Midbrain (tissue), 1 donor: Measurements from ENCODE around the gene EIF3F.

Source experiments
- DNase-seq: peaks from one replicate; lab custom pipeline; 2025; lab: John Stamatoyannopoulos, UW

EIF3F gene

DNA sequence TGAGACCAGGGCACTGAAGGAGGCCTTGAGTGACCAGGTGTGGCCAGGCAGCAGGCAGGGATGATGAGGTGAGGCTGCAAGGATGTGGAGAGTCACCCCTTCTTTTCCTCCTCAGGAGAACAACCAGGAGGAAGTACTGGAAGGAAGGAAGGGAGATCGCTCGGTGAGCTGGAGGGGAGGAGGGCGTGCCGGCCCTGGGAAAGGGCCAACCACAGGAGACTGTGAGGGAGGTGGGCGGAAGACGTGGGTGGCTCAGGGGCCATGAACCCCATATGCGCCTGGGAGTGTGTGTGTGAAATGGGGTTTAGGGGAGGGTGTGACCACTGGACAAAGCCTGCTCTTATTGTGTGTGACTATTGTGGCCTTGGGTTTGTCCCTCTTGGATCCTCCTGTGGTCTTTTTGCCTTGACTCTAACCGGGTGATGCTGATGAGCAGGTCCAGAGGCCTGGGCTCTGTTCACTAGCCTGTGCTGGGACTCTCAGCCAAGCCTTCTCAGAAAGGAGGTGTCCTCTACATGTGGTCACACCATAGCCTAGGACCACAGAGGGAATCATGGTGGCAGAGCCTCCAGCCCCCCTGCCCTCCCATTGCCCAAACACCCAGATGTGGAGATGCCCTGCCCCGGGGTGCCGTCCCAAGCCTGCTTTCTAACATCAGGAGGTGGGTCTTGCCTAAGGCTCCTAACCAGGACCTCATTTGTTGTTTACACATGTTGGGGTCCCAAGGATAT, 52.6 kb downstream of the EIF3F start:
- DNase-seq = no peak

DNA sequence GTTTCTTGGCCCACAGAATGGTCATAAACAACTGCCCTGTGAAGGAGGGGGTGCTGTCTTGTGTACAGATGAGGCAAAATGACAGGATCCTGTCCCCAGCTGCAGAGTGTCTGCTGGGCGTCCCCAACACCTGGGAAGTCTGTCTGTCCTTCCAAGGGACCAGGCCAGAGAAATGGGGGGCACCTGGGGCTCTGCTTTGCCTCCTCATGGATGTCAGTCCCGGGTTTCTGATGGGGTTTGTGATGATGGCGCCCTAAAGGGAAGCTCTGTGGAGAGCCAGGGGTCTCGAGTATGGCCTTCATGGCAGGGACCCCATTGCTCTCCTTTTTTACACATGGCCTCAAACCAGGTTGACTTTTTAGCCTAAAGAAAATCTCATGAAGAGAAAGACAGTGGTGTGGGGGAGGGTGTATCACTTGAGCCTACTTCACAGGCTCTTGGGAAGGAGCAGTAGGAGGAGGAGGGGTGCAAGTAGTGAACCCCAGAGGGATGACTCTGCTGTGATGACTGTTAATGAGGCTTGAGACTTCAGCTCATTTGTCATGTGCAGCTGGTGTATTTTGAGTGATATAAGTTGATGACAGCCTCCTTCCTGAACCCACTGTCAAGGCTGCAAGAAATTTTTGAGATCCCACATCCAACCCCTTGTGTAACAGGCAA, 53.3 kb downstream of the EIF3F start:
- DNase-seq = no peak

DNA sequence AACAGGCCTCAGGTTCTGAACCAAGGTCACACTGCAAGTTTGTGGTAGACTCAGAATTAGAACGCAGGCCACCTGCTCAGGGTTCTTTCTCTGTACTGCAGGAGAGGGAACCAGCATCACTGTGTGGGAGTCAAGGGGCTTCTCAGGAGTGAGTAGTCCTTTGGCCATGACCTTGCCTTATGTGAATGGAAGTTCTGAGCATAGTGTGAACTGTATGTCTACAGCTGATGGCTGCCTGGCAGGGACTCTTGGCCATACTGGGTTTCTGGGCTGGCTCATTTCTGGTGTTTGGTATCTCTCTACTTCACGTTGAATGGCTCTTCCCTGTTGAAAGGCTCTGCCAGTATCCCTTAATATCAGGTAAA, 53.8 kb downstream of the EIF3F start:
- DNase-seq = no peak

DNA sequence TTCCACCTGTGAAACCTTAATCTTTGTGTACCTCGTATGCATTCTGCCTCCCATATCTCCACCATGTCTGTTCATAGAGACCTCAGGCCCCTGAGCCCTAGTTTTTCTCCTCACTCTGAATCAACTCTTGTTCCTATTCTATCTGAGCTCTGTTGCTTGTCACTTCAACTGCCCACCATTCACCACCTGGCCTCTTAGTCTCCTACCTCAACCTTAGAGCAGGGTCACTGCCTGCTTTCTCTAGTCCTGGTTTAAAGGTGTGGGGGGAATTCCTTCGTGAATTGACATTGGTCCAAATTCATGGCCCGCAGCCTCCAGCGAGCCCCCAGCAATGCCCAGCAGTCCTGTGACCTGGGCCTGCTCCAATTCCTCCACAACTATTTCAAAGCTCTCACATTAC, 54.4 kb downstream of the EIF3F start:
- no peak for DNase-seq

DNA sequence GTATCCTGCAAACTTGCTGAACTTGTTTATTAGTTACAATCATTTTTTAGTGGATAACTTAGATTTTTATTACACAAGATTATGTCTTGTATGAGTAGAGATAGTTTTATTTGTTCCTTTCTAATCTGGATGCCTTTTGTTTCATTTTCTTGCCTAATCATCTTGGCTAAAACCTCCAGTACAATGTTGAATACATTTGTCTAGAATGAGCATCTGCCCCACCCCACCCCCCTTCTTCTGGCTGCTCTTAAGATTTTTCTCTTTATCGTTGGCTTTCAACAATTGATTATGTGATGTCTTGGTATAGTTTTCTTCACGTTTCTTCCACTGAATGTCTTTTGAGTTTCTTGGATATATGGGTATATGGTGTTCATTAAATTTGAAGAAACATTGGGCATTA, 56.6 kb downstream of the EIF3F start:
- no peak for DNase-seq

DNA sequence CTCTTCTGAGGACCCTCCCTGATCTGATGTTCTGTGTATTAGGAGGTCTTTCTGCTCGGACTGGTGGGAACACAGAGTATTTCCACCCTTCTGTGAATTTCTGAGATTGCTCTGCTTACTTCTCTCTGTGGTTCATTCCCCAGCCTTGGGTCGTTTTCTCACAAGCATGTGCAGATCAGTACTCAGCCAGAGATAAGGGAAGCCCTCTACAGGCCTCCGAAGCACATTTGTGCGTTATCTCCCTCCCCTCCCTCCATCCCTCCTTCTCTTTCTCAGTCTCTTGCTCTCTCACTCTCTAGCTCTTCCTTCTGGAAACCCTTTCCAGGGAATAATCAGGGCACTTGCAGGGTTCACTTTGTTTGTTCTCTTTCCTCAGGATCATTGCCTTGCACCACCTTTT, 58.7 kb downstream of the EIF3F start:
- no peak for DNase-seq

GRCh38 chr11:8047382-8047781, 60.2 kb downstream of the EIF3F start:
- no peak for DNase-seq

DNA sequence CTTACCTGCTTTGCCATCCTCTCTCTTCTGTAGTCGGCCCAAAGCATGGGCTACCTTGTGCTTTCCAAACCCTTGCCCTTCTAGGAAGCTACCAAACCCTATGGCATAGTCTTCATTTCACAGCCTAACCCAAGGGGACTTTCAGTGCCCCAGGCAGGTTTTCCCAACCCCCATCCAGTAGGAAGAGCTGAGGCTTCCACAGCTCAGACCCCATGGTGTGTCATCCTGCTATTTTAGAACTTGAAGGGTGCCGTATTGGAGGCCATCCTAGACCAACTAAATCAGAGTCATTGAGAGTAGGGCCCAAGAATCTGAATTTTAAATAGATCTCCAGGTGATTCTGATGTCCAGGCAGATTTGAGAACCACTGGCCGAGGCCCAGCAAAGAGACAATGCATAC, 61.9 kb downstream of the EIF3F start:
- DNase-seq = no peak
